NCI-H146 (cell line): ENCODE measurements around the gene ONECUT2.
A peak's percentile ranks its signal among the peaks of the same experiment; 100 is the strongest.
"Not testable (repeated sequence)": the region's sequence is repeated elsewhere in the genome, so short reads cannot be mapped to it uniquely, and the experiment has no call there.

Experiments used
- DNase-seq: peaks from one replicate; lab custom pipeline; 2025; lab: John Stamatoyannopoulos, UW

The ONECUT2 gene

DNA sequence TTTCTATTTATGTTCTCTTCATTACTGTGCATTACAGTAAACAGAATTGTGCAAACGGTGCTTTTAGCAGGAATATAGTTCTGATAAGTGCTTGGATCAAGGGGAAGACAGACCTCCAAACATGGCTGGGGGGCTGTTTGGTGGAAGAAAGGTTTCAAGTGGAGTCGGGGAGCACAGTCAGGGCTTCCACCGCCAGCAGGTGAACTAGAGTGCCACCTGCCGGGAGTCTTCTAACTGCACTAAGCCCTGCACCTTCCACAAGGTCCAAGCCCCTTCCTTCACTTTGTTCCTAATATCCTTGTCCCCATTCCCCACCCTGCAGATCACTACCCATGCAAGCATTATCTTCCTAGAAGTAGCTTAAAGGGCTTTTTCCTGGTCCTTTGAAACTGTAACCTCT is 11.1 kb downstream of the ONECUT2 start:
- peak; percentile 73 for DNase-seq

GRCh38 chr18:57447154-57447621 is 12.0 kb downstream of the ONECUT2 start:
- DNase-seq = peak; percentile 91

- no peak for DNase-seq
These were observed 20.5 kb downstream of the ONECUT2 start for GRCh38 chr18:57455576-57456129.

GRCh38 chr18:57461652-57462269 is 26.6 kb downstream of the ONECUT2 start:
- DNase-seq = no peak

- DNase-seq = no peak
These were observed 31.1 kb downstream of the ONECUT2 start for GRCh38 chr18:57466307-57466706.

DNA sequence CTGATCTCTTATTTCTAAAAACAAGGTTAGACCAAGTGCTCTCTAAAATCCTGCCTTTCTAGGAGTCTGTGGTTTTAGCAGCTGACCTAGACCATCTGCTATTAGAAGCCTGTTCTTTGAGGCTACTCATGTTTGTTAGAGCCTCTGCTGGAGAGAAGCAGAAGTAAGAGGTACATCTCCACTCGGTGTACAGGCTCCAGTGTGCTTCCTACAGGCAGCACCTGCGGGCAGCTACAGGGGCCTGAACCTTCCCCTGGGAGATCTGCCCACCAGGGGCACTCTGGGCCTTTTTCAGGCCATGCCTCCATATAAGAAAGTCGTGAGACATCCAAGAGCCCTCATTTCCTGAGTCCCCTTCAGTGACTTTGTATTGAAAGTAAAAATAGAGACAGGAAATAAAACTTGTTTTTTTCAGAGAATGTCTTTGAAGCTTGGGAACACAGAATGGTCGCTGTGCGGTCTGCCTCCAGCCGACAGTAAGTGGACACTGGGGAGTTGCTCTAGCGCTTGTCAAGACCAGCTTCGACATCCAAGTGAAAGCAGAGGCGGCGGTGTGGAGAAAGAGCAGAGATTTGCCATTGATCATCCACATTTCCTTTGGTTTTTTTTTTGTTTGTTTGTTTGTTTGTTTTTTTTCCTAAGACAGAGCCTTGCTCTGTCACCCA is 31.7 kb downstream of the ONECUT2 start:
- DNase-seq = no peak

- no peak for DNase-seq
These were observed 34.7 kb downstream of the ONECUT2 start for GRCh38 chr18:57469884-57470283.

DNA sequence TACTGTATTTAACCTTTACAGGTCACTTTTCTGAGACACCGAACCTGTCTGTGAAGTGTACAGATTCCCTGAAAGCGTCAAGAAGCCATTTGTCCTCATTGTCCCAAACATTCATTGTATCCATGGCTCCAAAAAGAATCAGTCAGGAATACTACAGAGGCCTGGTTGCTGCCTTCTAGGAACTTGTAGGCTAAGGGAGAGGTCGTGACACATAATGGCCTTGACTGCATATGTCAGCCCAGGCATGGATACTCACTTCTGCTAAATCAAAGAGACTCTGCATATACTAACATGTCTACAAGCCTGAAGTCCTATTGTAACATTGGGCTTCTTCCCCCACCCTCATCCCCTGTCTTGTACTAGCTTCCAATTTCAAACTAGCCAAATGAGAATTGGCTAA is 40.2 kb downstream of the ONECUT2 start:
- DNase-seq = no peak

DNA sequence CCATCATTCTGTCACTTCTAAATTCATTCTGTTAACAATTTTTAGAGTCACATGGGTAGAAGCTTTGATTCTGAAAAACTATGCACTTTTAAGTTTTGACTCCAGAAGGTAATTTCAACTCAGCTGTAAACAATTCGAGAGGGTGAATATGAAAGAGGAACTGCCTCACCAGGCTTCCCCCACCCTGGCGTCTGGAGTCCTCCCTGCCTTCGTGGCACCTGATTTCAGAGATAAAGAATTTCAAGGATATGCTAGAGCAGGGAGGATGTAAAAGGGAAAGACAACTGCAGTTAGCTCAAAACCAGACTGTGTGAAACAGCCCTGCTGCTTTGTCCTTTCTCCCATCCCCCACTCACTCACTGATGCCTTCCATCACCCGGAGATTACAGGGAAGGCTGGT is 40.7 kb downstream of the ONECUT2 start:
- no peak for DNase-seq

DNA sequence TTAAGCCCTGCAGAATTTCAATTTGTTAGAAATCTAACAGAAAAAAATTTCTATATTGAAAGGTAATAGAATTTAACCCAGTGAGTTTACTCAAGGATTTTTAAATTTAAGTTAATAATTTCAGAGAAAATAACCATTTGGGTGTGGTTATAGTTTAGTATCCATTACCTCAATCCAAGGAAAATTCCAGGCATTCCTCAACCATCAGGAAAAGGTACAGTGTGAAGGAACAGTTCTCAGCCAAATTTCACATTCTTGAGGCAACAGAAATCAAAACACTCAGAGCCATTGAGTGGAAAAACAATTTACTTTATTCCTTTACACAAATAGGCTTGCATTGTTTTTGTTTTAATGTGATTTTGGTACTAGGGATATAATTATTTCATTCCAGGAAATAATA is 45.6 kb downstream of the ONECUT2 start:
- no peak for DNase-seq

DNA sequence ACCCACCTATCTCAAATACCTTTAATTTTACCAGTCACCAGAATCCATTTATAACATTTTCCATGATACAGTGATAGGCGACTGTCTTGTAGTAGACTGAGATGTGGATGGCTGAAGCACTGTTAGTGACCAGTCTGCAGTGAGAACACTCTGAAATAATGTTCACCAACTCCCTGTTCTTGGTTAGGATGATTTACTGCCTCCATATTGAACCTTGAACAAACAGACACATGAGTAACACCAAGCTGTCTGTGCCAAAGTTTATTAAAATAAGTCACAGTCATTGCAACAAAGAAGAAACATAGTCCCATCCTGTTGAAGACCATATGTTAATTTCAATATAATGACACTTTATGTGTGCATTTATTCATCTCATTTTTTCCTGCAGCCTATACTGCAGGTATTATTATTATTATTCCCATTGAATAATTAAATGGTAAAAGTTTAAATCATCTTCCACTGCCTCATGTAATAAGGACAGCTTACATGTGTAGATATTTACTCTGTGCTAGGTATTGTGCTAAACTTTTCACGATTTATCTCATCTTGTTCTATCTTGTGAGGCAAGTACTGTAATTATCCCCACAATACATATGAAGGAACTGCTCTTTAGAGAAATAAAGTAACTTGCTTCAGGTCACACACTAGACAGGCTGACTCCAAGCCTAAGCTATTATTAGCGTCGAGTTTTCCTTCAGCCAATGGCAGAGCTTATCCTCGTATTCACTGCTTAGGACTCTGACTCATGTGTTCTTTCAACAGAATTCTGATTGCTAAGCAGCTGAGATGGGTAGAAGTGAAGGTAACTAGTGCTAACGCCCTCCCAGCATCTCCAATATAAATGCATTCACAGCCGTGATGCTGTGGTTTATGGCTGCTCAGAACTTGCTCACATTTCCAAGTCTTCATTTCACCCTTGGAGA is 62.5 kb downstream of the ONECUT2 start:
- DNase-seq = no peak

DNA sequence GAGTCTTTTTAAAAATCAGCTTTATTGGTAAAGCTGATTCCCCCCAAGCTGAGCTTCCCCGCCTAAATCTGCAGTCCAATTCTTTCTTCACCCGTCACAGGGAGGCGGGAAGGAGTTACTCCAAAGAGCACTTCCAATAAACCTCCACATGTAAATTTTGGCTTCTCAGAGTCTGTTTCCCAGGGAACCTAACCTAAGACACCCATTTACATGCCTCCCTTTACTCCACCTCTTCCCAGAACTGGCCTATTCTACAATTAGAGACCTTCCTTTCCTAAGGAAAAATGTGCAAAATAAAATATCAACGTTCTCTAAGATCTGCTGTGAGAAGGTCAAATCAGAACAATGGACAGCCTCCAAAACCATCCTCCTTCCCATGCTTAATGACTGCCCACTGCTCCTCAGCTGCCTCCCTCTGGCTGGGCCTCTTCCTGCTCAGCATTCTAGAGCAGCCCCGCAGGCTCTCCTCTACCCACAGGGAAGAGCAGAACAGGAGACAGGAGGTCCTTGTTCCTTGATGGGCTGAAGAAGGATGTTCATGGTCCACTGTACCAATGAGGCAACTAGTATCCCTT is 63.6 kb downstream of the ONECUT2 start:
- DNase-seq = no peak

- DNase-seq = no peak
These were observed 67.5 kb downstream of the ONECUT2 start for GRCh38 chr18:57502624-57503023.

- no peak for DNase-seq
These were observed 70.1 kb downstream of the ONECUT2 start for GRCh38 chr18:57505231-57505630.

- no peak for DNase-seq
These were observed 80.9 kb downstream of the ONECUT2 start for GRCh38 chr18:57516056-57516455.

GRCh38 chr18:57518533-57518932 is 83.4 kb downstream of the ONECUT2 start:
- no peak for DNase-seq

DNA sequence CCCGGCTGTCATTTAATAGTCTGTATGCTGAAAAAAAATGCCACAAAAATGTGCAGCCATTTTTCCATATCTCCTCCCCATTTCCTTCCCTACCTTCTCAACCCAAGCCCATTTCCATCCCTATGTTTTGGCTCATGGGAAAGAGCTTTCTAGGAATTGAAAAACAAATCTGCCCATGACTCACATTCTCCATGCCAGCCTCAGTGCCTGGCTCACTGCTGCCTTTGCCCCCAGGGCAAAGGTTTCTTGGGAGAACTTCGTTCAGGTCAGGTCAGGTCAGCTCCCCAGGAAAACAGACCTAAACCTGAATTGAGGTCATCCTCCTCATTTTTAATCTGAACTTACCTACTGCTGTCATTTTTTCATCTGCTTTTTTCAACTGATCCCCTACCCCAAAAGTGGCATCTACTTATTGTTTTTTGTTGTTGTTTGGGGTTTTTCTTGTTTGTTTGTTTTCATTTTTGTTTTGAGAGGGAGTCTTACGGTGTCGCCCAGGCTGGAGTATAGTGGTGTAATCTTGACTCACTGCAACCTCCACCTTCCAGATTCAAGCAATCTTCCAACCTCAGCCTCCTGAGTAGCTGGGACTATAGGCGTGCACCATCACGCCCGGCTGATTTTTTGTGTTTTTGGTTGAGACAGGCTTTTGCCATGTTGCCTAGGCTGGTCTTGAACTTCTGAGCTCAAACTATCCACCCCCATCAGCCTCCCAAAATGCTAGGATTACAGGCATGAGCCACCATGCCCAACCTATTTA is 84.7 kb downstream of the ONECUT2 start:
- no peak for DNase-seq

- not testable (repeated sequence) for DNase-seq
These were observed 87.2 kb downstream of the ONECUT2 start for GRCh38 chr18:57522348-57522747.

DNA sequence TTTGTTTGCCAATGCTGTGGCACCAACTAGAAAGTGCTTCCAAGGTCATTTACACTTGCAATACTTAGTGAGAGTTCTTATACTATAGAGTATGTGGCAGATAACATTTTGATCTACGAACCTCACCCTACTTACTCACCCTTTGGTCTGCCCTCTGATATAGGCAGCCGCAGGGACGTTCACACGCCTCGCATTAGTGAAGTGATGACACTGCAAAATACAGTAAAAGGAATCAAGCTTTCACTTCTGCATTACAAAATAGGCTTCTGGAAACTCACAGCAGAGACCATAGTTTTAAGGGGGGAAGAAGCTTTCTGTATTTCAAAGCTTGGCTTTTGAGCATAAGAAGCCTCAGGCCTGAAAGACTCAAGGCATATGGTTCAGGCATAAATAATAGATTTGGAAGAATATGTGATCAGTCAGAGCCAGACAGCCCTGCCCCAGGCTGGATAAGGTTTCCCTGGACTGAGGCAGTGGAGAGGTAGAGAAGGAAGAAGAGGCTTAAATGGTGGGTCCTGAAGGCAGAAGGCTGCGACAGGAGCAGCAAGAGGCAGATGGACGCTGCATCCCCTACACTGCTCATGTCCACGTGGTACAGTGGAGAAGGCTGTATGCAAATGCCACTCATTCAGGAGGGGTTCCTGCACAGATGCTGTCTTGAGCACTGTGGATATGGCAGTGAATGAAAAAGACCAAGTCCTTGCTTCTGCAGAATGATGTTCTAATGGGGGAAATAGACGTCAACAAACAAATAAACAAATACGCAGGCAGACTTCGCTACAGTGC is 88.2 kb downstream of the ONECUT2 start:
- DNase-seq = peak; percentile 20

DNA sequence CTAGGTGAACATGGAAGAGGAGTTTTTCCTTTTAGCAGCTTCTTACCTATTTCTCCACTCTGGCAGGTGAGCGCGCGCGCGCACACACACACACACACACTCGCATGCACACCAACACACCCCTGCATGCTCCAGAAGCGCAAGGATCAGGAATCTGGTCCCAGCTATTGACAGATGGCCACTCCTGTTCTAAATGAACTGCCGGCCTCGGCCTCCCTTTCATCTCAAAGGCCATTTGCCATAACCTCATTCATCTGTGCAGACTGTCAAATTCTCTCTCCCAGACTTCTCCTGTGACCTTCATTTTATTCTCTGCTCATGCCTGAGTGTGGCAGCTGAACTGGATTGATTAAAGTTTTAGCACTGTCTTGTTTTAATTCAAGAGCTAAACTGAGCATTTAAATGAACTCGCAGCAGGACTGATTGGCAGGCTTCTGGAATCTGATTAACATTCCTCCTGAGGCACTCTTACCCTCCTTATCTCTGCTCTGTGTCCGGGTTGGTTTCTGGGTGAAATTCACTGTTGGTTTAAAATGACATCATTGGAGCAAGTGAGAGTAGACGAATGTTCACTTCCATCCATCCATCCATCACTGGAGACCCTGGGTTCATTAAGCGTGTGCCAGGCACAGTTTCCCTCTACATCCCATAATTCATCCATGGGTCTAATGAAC is 92.5 kb downstream of the ONECUT2 start:
- DNase-seq = no peak
